WTC11 (cell line): ENCODE results near the gene PIGK. TPM values are rescaled to one million over a fixed set of nuclear protein-coding genes. Genes with fewer than 3 reads are reported as not detected.

Source experiments
- ATAC-seq: fragments of 200-7000 bp; cut with Tn5 transposase; 2 replicates; pipeline ENCODE4 v1.10.0; 2021; ENCODE audit warnings: mild to moderate bottlenecking, moderate library complexity
- CTCF ChIA-PET: fragments of 300-600 bp; sonication (Branson Sonifier 250); formaldehyde crosslinking; loops from one replicate; lab custom pipeline; 2021; ENCODE audit warnings: antibody characterized with exemption; lab: Charles Lee
- POLR2A ChIA-PET: fragments of 350-600 bp; sonication (Branson Sonifier 250); formaldehyde crosslinking; loops from one replicate; lab custom pipeline; 2021; ENCODE audit warnings: antibody characterized with exemption; lab: Charles Lee
- DNase-seq: peaks from one replicate; pipeline ENCODE4 v3.0.0; 2021; ENCODE audit warnings: low spot score
- H3K27ac Mint-ChIP-seq: 2 replicates; pipeline ENCODE4 v1.8.0; 2021; ENCODE audit warnings: mixed read lengths
- H3K27me3 Mint-ChIP-seq: 2 replicates; pipeline ENCODE4 v1.8.0; 2021; ENCODE audit warnings: low read depth, mild to moderate bottlenecking, moderate library complexity, mixed read lengths
- H3K36me3 Mint-ChIP-seq: 2 replicates; pipeline ENCODE4 v1.8.0; 2021; ENCODE audit warnings: mixed read lengths
- H3K4me1 Mint-ChIP-seq: 2 replicates; pipeline ENCODE4 v1.8.0; 2022; ENCODE audit warnings: mixed read lengths
- H3K4me3 Mint-ChIP-seq: 2 replicates; pipeline ENCODE4 v1.8.0; 2021; ENCODE audit warnings: mild to moderate bottlenecking, moderate library complexity, mixed read lengths
- H3K9me3 Mint-ChIP-seq: 2 replicates; pipeline ENCODE4 v1.8.0; 2021; ENCODE audit warnings: mixed read lengths
- ATF2 ChIP-seq: sonication (generic); formaldehyde crosslinking; IDR thresholded peaks from 2 replicates; pipeline ENCODE4 v1.8.1; 2022; ENCODE audit warnings: low read depth, missing genetic modification reagents, borderline replicate concordance
- E2F1 ChIP-seq: sonication (generic); formaldehyde crosslinking; IDR thresholded peaks from 2 replicates; pipeline ENCODE4 v1.8.0; 2022; ENCODE audit warnings: mild to moderate bottlenecking, missing genetic modification reagents
- ESRRA ChIP-seq: sonication (generic); formaldehyde crosslinking; IDR thresholded peaks from 2 replicates; pipeline ENCODE4 v1.8.1; 2022; ENCODE audit warnings: mild to moderate bottlenecking, missing genetic modification reagents, borderline replicate concordance
- FOXJ3 ChIP-seq: sonication (generic); formaldehyde crosslinking; IDR thresholded peaks from 2 replicates; pipeline ENCODE4 v1.9.0; 2021; ENCODE audit warnings: missing genetic modification reagents, mild to moderate bottlenecking, borderline replicate concordance
- FOXP4 ChIP-seq: sonication (generic); formaldehyde crosslinking; IDR thresholded peaks from 2 replicates; pipeline ENCODE4 v1.8.0; 2022; ENCODE audit warnings: mild to moderate bottlenecking, missing genetic modification reagents
- IRF1 ChIP-seq: sonication (generic); formaldehyde crosslinking; IDR thresholded peaks from 2 replicates; pipeline ENCODE4 v1.8.0; 2023; ENCODE audit warnings: missing genetic modification reagents
- JAZF1 ChIP-seq: fragments of 250-450 bp; sonication (Bioruptor Pico); IDR thresholded peaks from 2 replicates; pipeline ENCODE4 v1.9.0; 2021; ENCODE audit warnings: moderate library complexity, mild to moderate bottlenecking, inconsistent platforms
- MAX ChIP-seq: sonication (generic); formaldehyde crosslinking; IDR thresholded peaks from 2 replicates; pipeline ENCODE4 v1.8.0; 2022; ENCODE audit warnings: mild to moderate bottlenecking, missing genetic modification reagents
- MXD4 ChIP-seq: fragments of 250-450 bp; sonication (Bioruptor Pico); IDR thresholded peaks from 2 replicates; pipeline ENCODE4 v1.8.0; 2021; ENCODE audit warnings: mild to moderate bottlenecking, moderate library complexity, borderline replicate concordance
- MYBL2 ChIP-seq: sonication (generic); formaldehyde crosslinking; IDR thresholded peaks from 2 replicates; pipeline ENCODE4 v1.8.1; 2023; ENCODE audit warnings: mild to moderate bottlenecking, moderate library complexity, missing genetic modification reagents
- NFATC4 ChIP-seq: fragments of 250-450 bp; sonication (Bioruptor Pico); IDR thresholded peaks from 2 replicates; pipeline ENCODE4 v1.9.0; 2021; ENCODE audit warnings: mild to moderate bottlenecking
- OVOL2 ChIP-seq: fragments of 250-450 bp; sonication (Bioruptor Pico); IDR thresholded peaks from 2 replicates; pipeline ENCODE4 v1.9.0; 2021; ENCODE audit warnings: mild to moderate bottlenecking, borderline replicate concordance
- RELA ChIP-seq: sonication (generic); formaldehyde crosslinking; IDR thresholded peaks from 2 replicates; pipeline ENCODE4 v1.8.1; 2022; ENCODE audit warnings: missing genetic modification reagents, mild to moderate bottlenecking, borderline replicate concordance
- TEAD4 ChIP-seq: sonication (generic); formaldehyde crosslinking; IDR thresholded peaks from 2 replicates; pipeline ENCODE4 v1.8.0; 2022; ENCODE audit warnings: mild to moderate bottlenecking, missing genetic modification reagents
- ZBTB43 ChIP-seq: sonication (generic); formaldehyde crosslinking; IDR thresholded peaks from 2 replicates; pipeline ENCODE4 v1.8.1; 2023; ENCODE audit warnings: mild to moderate bottlenecking, missing genetic modification reagents
- ZNF138 ChIP-seq: sonication (generic); formaldehyde crosslinking; conservative IDR thresholded peaks from 2 replicates; pipeline ENCODE4 v1.8.1; 2022; ENCODE audit warnings: mild to moderate bottlenecking, moderate library complexity, missing genetic modification reagents
- ZNF263 ChIP-seq: sonication (generic); formaldehyde crosslinking; IDR thresholded peaks from 2 replicates; pipeline ENCODE4 v1.8.1; 2022; ENCODE audit warnings: low read depth, mild to moderate bottlenecking, moderate library complexity, missing genetic modification reagents
- ZNF396 ChIP-seq: fragments of 250-450 bp; sonication (Bioruptor Pico); IDR thresholded peaks from 2 replicates; pipeline ENCODE4 v1.8.0; 2021; ENCODE audit warnings: mild to moderate bottlenecking, moderate library complexity, borderline replicate concordance
- ZNF423 ChIP-seq: fragments of 250-450 bp; sonication (Bioruptor Pico); IDR thresholded peaks from 2 replicates; pipeline ENCODE4 v2.1.2; 2022; ENCODE audit warnings: mild to moderate bottlenecking, moderate library complexity
- ZNF671 ChIP-seq: fragments of 250-450 bp; sonication (Bioruptor Pico); IDR thresholded peaks from 2 replicates; pipeline ENCODE4 v1.8.0; 2021; ENCODE audit warnings: mild to moderate bottlenecking
- total RNA-seq: library from RNA; stranded (reverse); gene quantifications from 3 replicates; pipeline ENCODE4 v1.2.3, GENCODE V29; 2021

PIGK gene
- total RNA-seq, 1 experiment from 2014 or later = 20.5 TPM

- no peak for TF ChIP-seq E2F1 (CRISPR knock-in tag)
- TF ChIP-seq ESRRA = no peak
- no peak for TF ChIP-seq OVOL2 (CRISPR knock-in tag)
- peak; percentile 30; the same call in 1 of the 2 replicates for TF ChIP-seq MYBL2
- peak; percentile 43; the same call in 1 of the 2 replicates for TF ChIP-seq MAX
- TF ChIP-seq FOXJ3 (CRISPR knock-in tag) = no peak
- TF ChIP-seq FOXP4 (CRISPR knock-in tag) = peak; percentile 84; the same call in 1 of the 2 replicates
- no peak for TF ChIP-seq MXD4 (CRISPR knock-in tag)
- no peak for TF ChIP-seq ZNF671
- no peak for TF ChIP-seq RELA (CRISPR knock-in tag)
Observed at GRCh38 chr1:77219166-77219887, at the start of gene PIGK (continued).

GRCh38 chr1:77267035-77267434, 47.8 kb upstream of the PIGK start:
- ATAC-seq (no peak), DNase-seq (no peak)
- no peak for TF ChIP-seq JAZF1
- Mint-ChIP-seq H3K27me3 (peaks cover 33% of the 10 kb centered on the region), H3K4me1 (peaks cover 5% of the 10 kb centered on the region), H3K27ac (no peak overlapping the region), H3K36me3 (no peaks in the 10 kb centered on the region), H3K4me3 (no peak overlapping the region), H3K9me3 (no peaks in the 10 kb centered on the region)
- ChIA-PET POLR2A (no interaction called here), CTCF (no interaction called here)

GRCh38 chr1:77265180-77265579, 46.0 kb upstream of the PIGK start:
- no peak for DNase-seq
- TF ChIP-seq IRF1 (CRISPR knock-in tag) (no peak), ZNF423 (CRISPR knock-in tag) (peak; percentile 55), ZNF263 (CRISPR knock-in tag) (no peak), ATF2 (CRISPR knock-in tag) (no peak)
- ATAC-seq = peak; percentile 70
- Mint-ChIP-seq H3K4me3 (no peak overlapping the region), H3K36me3 (no peaks in the 10 kb centered on the region), H3K4me1 (peaks cover 5% of the 10 kb centered on the region), H3K27ac (no peak overlapping the region), H3K9me3 (no peaks in the 10 kb centered on the region), H3K27me3 (peaks cover 39% of the 10 kb centered on the region)
- ChIA-PET CTCF (no interaction called here), POLR2A (no interaction called here)

- Mint-ChIP-seq H3K27ac (no peak overlapping the region), H3K9me3 (no peaks in the 10 kb centered on the region), H3K36me3 (no peaks in the 10 kb centered on the region), H3K4me1 (peaks cover 5% of the 10 kb centered on the region), H3K27me3 (peaks cover 35% of the 10 kb centered on the region), H3K4me3 (no peak overlapping the region)
- TF ChIP-seq NFATC4 (CRISPR knock-in tag) = no peak
- no peak for TF ChIP-seq ZBTB43 (CRISPR knock-in tag)
- no peak for TF ChIP-seq ESRRA
- no peak for TF ChIP-seq ZNF138 (CRISPR knock-in tag)
- TF ChIP-seq ZNF396 (CRISPR knock-in tag) = no peak
- no peak for TF ChIP-seq TEAD4 (CRISPR knock-in tag)
- DNase-seq = no peak
- CTCF ChIA-PET = no interaction called here
- POLR2A ChIA-PET = no interaction called here
- no peak for ATAC-seq
Observed at GRCh38 chr1:77263708-77264107, 44.5 kb upstream of the PIGK start.
